ENCODE measurements around the gene ABCA4.
A peak's percentile ranks its signal among the peaks of the same experiment; 100 is the strongest.

The ABCA4 gene

DNA sequence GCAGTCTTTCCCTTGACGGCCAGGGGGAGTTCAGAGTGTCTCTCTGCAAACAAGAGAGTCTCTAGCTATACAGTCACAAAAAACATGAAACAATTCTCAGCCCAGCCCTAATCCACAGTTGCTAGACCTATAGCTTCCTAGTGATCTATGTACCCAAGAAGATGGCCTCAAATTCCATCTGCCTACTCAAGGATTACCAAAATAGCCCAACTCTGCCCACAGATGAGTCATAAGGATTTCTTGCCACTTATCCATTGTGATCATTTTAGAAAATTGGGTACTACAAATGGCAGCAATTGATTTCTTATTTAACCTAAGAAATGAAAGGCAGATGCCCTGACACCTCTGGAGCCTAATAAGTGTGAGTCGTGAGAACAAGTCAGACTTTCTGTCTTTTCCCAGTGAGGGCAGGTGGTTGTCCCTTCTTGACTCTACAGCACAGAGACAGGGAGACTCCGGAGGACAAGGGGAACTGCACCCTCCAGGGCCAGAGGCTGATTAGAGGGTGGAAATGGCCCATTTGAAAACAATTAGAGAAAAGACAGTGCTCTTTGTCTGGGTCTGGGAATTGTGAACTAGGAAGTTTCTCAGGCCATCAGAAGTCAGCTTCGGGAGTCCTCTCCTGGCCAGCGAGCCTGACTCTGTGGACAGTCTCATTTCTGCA, 65.4 kb downstream of the ABCA4 start:
- no peak for DNase-seq (ENCODE audit: low read depth, low spot score)

DNA sequence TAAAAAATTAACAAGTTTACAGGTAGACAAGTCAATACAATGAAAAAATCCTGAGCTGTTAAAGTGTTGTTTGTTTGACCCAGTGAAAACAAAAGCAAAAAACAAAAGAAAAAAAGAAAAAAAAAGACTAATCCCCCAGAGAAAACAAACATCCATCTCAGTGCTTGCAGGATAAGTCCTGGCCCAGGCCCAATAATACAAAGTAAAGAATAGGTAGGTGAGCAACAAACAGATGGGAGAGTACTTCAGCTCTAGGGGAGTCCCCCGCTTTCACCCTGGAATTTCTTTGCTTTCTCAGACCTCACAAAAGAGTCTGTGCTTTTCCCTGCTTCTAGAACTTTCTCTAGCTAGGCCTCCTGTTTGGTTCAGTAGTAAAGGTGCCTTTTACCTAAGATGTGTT, 70.3 kb downstream of the ABCA4 start:
- no peak for DNase-seq (ENCODE audit: low read depth, low spot score)

DNA sequence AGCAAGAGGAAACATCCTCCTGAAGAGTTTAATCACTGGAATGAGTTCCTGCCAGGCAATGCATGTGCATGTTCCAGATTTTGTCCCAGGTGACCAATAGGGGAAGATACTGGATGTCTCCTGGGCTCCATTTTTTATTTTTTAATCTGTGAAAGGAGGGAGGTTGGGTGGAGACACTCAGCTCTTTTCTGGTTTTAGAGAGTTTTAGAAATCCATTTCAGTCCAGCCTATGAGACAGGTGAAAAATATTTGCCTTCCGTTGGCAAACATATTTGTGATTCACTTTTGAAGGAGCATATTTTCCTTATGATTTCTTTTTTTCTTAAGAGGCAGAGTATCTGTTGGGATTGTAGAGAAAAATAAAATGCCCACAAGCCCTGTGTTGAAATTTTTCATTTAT, 70.7 kb downstream of the ABCA4 start:
- DNase-seq (ENCODE audit: low read depth, low spot score), result no peak

DNA sequence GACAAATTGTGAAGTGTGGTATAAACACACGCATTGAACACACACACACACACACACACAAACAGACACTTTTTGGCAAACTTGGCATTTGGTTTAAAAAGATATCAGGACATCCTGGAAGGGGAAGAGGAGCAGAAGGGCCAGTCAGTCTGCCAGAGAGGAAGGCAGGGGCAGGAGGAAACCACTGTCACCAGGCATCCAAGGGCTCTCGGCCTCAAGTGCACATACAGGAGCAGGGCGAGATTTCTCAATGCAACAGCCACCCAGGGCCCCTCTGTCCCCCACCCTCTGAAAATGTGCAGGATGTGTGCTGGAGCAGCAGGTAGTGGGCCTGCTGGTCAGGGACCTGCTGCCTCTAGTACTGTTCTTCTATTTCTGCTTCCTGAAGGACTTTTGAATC, 71.2 kb downstream of the ABCA4 start:
- DNase-seq (ENCODE audit: low read depth, low spot score), result no peak

DNA sequence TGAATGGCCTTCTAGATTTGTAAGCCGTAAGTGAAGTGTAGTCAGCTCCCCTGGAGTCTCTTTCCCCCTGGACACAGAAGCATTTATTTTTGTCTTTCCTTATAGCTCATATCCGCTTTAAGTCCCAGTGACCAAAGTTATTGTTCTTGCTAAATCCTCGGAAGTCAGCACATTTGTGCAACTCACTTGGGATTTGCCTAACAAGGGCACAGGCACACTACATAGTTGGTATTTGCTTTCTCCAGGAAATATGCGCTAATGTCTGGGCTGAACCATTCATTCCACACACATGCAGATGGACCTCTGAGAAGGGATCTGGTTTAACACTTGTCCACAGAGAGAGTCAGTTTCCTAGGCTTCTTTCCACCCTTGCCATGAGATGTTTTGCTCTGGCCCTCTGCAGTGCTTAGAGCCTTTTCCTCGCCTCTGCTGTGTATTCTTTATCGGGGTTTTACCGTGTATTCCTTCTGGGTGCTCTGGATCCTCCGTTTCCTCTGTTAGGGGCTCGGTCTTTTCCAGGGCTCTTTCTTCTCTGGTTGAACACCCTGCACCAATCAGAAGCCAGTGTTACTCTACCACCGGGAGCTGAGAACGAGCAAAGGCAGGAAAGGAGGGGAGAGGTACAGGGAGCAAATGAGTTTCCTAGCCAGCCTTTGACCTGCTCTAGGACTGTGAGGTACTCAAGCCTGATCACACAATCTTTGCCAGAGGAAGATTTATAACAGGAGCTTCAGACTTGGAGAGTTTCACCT, 72.4 kb downstream of the ABCA4 start:
- DNase-seq (ENCODE audit: low read depth, low spot score), result peak; percentile 43

DNA sequence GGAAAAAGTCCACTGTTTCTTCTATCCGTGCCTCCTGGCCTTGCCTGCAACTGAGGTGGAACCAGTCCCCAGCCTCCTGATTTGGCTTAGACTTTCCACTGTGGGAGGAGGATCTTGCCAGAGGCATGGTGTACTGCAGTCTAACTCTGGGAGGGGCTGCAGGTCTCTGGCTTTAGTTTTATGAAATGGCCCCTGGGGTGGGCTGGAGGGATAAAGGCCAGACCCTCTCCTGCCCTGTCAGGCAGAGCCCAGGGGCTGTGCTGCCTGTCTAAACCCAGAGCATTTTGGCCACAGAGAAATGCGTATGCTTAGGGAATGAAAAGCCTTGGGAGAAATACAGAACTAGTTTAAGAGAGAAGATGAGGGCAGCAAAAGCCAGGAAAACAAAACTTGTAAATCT, 73.0 kb downstream of the ABCA4 start:
- no peak for DNase-seq (ENCODE audit: low read depth, low spot score)

DNA sequence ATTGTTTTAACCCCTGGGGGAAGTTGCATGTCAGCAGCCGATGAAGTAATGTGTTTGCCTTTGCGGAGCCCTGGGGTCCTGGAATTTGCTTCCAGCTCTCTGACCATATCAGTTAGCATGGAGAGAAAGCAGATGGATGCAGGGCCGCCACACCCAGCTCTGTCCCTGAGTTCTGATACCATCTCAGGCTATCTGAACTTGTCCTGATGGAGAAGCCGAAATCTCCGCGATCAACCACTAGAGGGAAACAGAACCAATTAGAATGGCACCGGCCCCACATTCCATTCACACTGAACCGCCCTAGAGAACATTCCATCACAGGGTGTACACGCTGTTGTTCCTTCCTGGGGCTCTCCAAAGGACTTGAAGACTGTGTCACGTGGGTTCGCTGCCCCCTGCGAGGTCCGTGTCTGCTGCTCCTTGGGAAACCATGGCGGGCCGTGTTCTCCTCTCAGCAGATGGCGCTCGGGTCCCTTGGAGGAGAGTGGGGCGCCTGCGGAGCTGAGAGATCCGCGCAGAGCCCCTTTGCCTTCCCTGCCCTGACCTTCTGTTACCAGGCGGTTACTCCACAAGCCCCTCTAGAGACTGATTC, 75.4 kb downstream of the ABCA4 start:
- DNase-seq (ENCODE audit: low read depth, low spot score), result peak; percentile 96

DNA sequence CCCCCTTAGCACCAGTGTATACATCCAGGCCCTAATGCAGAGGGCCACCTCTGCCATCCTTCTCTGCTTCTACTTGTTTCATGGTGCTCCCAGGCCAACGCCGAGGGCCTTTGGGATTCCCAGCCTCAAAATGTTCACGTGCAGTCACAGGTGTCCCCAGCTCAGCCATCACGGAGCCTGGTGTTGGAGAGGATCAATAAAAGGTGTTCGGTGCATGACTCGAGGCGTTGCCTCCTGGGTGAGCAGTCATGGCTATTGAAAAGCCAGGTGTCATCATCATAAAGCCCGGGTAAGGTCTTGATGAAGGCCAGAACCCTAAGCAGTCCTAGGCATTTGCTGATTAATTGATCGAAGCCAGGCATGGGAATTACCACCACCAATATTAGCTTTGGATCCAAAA, 76.1 kb downstream of the ABCA4 start:
- DNase-seq (ENCODE audit: low read depth, low spot score), result no peak

DNA sequence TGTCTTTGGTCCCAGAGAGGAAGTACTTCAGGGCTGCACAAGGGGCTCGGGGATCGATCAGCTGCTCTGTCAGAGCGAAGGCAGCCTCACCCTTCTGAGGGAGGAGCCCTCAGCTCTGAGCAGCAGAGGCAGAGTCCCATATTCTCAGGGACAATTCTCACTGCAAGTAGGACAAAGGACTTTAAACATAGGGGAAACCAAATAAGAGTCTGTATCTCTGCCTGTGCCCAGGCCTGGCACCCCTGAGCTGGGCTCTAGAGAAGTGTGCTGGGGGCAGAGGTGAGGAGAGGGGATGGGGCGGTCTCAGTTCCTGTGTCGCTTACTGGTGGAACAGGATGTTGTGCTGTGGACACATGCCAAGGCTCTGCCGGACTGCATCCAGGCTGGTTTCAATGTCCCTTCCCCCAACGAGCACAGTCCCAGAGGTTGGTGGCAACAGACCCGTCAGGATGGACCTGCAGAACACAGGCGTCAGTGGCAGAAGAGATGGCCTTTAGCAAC, 76.6 kb downstream of the ABCA4 start:
- DNase-seq (ENCODE audit: low read depth, low spot score), result no peak

DNA sequence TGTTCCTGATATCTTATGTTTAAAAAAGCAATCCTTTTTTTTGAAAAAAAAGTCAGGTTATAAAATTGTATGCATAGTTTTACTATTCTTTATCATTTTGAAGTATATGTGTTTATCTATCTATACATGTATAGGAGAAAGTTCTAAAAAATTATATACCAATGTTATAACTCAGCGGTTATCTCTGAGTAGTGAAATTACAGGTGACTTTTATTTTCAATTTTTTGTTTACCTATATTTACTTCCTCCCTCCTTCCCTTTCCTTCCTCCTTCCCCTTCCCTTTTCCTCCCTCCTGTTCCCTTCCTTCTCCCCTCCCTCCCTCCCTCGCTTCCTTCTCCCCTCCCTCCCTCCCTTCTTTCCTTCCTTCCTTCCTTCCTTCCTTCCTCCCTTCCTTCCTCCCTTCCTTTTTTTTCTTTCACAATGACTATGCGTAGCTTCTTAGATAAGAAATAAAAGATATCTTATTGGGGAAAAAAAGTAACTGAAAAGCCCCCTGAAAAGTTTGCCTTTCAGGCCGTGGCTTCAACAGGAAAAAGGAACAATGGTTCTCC, 77.1 kb downstream of the ABCA4 start:
- DNase-seq (ENCODE audit: low read depth, low spot score), result no peak

DNA sequence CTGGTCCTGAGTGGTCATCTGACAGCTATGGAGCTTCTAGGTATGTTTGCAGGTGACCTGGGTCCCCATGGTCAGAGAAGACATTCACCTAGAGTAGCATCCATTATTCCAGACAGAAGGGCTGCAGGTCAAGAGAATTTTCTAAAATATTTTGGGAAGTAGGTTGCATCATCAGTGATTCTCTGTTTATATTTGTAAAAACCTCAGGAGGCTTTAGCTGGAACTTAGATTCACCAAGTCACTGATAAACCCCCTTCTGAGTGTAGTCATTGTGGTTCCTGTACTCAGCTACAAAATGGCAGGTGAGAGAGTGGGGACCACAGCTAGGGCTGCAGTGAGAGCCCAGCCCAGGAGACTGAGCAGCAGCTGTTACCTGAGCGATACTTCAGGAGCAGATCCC, 78.6 kb downstream of the ABCA4 start:
- DNase-seq (ENCODE audit: low read depth, low spot score), result no peak

DNA sequence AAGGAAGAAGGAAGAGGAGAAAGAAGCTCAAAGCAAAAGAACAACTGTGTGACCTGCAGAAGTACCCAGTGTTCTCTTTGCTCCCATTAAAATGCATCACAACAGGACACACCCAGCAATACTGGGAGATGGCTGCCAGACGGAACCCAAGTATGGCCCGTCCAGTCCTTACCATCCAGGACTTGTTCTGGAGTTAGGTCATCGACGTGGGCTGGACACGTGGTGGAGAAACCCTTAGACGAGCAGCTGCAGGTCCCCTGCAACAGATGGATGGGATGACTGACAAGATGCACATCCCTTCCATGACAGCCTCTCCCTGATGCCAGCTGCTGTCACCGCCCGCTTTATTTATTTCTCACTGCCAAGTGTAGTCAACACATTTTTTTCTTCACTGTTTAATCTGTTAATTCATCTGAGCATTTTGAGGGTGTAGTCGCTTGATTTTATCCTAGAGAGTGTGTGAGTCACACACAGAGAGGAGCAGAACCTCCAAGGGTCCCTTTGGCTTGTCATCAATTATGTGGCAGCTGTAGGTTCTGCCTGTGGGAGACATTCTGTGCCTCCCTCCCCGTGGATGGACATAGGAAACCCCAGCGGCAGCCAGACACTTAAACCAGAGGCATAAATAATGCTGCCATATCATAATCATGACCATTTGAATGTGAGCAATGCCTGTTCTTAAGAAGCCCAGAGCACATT, 80.9 kb downstream of the ABCA4 start:
- no peak for DNase-seq (ENCODE audit: low read depth, low spot score)

DNA sequence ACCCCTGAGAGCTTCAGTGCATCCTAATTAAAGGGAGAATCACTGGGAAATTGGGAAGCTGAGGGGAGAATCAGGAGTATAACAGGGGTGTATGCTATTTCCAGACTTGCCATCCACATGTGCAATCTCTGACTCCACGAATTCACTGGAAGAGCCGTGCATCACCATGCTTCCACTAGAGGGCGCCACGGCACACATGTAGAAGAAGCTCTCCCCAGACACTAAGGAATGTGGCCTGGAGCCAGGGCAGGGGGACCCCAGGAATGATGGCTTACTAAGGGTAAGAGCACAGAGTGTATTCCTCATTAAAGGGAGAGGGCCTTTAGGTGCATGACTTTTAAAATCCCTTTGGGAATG, 81.5 kb downstream of the ABCA4 start:
- DNase-seq (ENCODE audit: low read depth, low spot score), result peak; percentile 78

DNA sequence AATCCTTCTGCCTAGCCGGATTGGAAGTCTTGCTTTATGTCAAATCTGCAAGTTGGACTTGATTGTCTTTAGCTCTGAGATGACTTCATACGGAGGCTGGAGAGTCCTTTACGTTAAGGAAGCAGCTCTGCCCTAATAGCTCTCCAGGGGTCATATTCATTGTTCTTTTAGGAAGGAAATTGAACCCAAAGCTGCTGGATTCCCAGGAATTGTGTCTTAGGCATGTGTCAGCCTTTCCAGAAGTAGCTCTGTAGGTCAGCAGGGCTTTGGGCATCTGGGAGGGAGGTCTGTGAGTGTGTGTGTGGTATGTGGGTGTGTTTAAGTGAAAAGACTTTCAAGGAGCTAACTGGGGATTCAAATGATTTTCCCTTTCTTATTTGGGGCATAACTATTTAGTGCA, 82.4 kb downstream of the ABCA4 start:
- DNase-seq (ENCODE audit: low read depth, low spot score), result no peak

DNA sequence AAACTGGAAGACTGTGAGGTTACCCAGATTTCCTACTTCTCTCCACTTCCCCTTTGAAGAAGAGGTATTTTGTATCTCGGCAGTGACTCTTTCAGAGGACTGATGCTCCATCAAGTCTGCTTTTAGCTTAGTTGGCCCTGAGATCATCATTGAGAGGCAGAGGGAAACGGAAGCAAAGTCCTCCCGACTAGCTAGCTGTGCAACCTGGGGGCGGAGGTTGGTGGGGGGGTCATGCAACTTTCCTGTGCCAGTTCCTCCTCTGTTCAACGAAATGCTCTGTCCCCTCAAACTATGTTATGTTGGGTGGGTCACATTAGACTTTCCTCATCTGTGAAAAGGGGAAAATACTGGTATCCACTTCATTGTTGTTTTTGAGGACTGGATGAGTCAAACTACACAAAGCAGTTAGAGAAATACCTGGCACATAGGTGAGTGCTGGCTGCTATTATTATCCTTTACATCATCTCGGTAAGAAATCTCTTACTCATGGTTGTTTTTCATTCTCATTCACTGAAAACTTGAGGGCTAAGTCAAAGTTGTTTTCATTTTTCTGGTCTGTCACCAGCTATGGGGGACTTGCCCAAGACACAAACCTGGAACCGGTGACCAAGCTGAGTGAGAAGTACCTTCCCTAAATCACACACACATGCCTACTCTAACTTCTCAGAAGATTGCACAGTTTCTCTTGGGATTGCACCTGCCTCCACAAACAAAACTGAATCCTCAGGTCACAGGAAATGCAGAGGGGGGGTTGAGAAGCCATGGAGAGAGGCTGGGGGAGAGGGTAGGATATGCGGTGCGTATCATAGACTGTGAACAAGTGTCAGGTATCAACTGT, 83.3 kb downstream of the ABCA4 start:
- no peak for DNase-seq (ENCODE audit: low read depth, low spot score)

DNA sequence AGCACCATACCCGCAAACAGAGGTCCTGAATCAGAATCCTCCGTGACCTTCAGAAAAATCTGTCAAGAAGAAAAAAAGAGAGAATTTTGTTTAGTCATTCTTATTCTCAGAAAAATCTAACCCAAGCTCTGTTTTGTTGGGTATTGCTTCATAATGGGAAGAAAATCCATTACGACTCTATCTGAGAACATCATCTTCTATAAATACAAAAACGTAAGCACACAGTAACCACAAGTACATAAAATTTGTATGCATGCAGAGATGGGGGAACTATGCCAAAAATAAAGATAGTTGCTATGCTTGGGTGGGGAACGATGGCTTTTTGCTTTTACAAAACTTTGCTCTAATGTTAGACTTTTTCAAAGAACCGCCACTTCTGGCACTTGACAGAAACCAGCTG, 84.2 kb downstream of the ABCA4 start:
- no peak for DNase-seq (ENCODE audit: low read depth, low spot score)

DNA sequence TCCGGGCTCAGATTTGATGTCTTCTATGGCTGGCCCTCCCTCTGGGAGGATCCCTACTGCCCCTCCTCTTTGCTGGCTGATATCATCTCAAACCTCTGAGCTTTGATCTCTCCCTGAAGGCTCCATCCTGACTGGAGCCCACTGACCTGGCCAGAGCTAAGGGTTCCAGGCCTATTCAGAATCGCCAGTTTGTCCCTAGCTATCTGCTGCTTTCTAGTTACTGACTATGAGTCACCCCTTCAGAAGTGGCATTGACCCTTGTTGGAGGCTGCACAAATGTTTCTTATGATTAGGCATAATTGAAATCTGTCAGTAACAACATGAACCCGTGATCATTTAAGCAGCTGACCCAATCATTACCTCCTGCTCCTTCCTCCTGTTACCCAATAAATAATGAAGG, 87.1 kb downstream of the ABCA4 start:
- DNase-seq (ENCODE audit: low read depth, low spot score), result no peak

DNA sequence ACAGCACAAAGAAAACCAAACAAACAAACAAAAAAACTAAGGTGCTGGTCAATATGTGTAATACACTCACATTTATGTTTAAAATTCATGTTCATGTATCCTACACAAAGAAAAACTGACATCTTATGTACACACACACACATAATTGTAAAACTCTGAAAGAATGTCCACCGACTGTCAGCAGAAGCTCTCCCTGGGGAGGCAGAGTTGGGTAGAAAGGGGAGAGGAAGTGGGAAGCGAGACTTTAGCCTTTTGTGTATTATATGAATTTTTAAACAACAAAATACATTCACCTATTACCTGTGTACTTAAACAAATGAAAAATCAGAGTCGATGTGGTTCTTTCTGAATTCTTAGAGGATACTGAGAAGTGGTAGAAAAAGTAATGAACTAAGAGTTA, 88.3 kb downstream of the ABCA4 start:
- no peak for DNase-seq (ENCODE audit: low read depth, low spot score)

DNA sequence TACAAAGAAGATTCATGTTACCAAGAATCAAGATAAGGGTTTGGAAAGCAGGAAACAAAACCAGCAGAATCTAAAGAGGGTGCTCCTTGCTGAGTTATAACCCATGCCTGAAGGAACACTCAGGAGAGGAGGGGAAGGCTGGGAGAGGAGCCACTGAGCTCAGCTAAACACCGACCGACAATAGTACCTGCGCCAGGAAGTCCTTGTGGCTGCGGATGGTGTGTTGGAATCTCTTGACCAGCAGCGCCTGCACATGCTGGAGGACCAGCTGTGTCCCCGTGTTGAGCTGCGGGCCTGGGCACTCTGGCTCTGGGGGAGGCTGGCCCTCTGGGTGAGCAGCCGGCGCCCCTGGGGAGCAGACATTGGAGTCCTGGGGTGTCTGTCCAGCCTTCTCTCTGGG, 89.4 kb downstream of the ABCA4 start:
- no peak for DNase-seq (ENCODE audit: low read depth, low spot score)

DNA sequence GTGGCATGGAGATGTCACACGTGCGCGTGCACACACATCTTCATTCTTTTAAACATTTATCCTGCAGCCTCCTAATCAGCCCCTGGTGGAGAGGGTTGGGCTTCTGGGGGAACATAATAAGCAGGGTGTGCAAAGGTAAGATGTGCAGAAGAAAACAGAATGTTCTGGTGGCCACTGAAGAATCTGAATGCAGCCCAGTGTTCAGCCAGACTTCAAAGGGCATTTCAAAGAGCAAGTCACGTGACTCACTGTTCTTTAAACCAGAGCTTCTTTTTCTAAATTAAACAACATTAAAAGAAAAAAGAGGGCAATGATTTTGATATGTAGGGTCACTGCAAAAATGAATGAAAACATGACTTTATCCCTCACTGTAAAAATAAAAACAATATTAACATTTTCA, 89.8 kb downstream of the ABCA4 start:
- DNase-seq (ENCODE audit: low read depth, low spot score), result peak; percentile 33

All from astrocyte of the hippocampus (primary cell).